ENCODE results near the gene MAZ. TPM values are rescaled to one million over a fixed set of nuclear protein-coding genes. Genes with fewer than 3 reads are reported as not detected.
"Not testable (repeated sequence)": the region's sequence is repeated elsewhere in the genome, so short reads cannot be mapped to it uniquely, and the experiment has no call there.

The MAZ gene
- total RNA-seq, 4 donors from 2014 or later = 80.4 to 132 (median 107) TPM

- no peak for DNase-seq
- Histone ChIP-seq H3K4me3 (replicated peaks in 1 of 3) (no peak overlapping the region), H3K4me1 (peaks cover 3 to 6% of the 10 kb centered on the region in 2 donors), H3K27me3 (no peaks in the 10 kb centered on the region), H3K27ac (no peak overlapping the region), H3K9me3 (no peaks in the 10 kb centered on the region), H3K36me3 (no peaks in the 10 kb centered on the region)
- TF ChIP-seq, protein P1, sequence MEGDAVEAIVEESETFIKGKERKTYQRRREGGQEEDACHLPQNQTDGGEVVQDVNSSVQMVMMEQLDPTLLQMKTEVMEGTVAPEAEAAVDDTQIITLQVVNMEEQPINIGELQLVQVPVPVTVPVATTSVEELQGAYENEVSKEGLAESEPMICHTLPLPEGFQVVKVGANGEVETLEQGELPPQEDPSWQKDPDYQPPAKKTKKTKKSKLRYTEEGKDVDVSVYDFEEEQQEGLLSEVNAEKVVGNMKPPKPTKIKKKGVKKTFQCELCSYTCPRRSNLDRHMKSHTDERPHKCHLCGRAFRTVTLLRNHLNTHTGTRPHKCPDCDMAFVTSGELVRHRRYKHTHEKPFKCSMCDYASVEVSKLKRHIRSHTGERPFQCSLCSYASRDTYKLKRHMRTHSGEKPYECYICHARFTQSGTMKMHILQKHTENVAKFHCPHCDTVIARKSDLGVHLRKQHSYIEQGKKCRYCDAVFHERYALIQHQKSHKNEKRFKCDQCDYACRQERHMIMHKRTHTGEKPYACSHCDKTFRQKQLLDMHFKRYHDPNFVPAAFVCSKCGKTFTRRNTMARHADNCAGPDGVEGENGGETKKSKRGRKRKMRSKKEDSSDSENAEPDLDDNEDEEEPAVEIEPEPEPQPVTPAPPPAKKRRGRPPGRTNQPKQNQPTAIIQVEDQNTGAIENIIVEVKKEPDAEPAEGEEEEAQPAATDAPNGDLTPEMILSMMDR (IDR thresholded peaks at IDR 0.05) = no peak
- TF ChIP-seq POLR2A (IDR thresholded peaks at IDR 0.05) = no peak
- WGBS, 2 donors = 56 to 57% methylated on average over 2 to 10 of the region's 10 CpGs
- intact Hi-C loops (cut with DNase I) = no loop called here
These were observed 26.9 kb upstream of the MAZ start for GRCh38 chr16:29779474-29779873.

GRCh38 chr16:29783094-29783953 is 23.0 kb upstream of the MAZ start:
- intact Hi-C loops (cut with DNase I); DNase-seq: not testable (repeated sequence)
- WGBS, 2 donors = 70 to 72% methylated on average over 13 of the region's 13 CpGs

GRCh38 chr16:29784157-29784556 is 22.2 kb upstream of the MAZ start:
- no peaks in the 10 kb centered on the region for H3K27me3 ChIP-seq
- no peaks in the 10 kb centered on the region for H3K36me3 ChIP-seq
- TF ChIP-seq, protein P1 (IDR thresholded peaks at IDR 0.05) = no peak
- no peak for TF ChIP-seq POLR2A (IDR thresholded peaks at IDR 0.05)
- 88 to 96% methylated on average over 2 of the region's 2 CpGs for WGBS, 2 donors
- H3K9me3 ChIP-seq = no peaks in the 10 kb centered on the region
- no peak overlapping the region for H3K4me3 ChIP-seq (replicated peaks in 1 of 3)
- peak overlapping the region; percentile 50 to 67 (median 62) for H3K27ac ChIP-seq
- intact Hi-C loops (cut with DNase I) = no loop called here
- H3K4me1 ChIP-seq = peaks cover 15 to 16% of the 10 kb centered on the region in 2 donors
- DNase-seq = peak; percentile 32 to 33

More at GRCh38 chr16:29783094-29783953, 23.0 kb upstream of the MAZ start:
- not testable (repeated sequence) for H3K36me3 ChIP-seq; H3K4me3 ChIP-seq (replicated peaks in 1 of 3); H3K9me3 ChIP-seq; H3K27me3 ChIP-seq
- Histone ChIP-seq H3K4me1 (peaks cover 15 to 16% of the 10 kb centered on the region in 2 donors), H3K27ac (peak overlapping the region in 2 of 3 donors; percentile 5 to 62)

DNA sequence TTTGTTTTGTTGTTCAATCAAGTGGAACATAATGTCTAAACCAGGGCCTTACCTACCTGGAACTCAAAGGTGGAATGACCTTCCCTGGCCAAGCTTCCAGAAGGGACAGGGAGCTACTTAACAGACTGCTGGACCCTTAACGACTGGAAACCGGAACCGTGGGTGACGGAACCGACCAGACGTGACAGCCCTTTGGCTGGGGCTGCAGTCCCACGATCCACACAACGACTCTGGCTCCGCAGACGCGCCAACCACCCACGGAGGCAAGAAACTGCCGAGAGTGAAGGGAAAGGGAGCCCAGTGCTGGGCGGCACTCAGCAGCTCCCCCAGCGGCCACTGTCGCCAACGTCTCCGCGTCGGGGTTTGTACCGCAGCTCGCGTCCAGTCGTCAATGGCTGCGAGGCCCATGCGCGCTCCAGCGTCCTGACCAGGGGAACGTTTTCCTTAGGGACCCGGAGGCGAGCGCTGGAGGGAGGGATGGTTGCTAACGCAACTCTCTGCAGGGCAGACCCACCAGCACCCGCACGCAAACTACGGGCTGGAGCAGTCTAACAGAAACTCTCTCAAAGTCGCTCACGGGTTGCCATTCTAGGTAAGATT is 21.3 kb upstream of the MAZ start:
- intact Hi-C loops (cut with DNase I) = no loop called here
- H3K4me3 ChIP-seq (replicated peaks in 1 of 3) = no peak overlapping the region
- peaks cover 19 to 23% of the 10 kb centered on the region in 2 donors for H3K4me1 ChIP-seq
- no peaks in the 10 kb centered on the region for H3K36me3 ChIP-seq
- H3K9me3 ChIP-seq = no peaks in the 10 kb centered on the region
- TF ChIP-seq, protein P1 (IDR thresholded peaks at IDR 0.05) = peak; percentile 42 to 88 (median 74)
- TF ChIP-seq POLR2A (IDR thresholded peaks at IDR 0.05) = peak in 1 of 2 donors; percentile 28
- H3K27me3 ChIP-seq = no peaks in the 10 kb centered on the region
- peak; percentile 93 to 94 for DNase-seq
- WGBS, 2 donors = 9 to 11% methylated on average over 22 to 33 of the region's 38 CpGs
- peak overlapping the region; percentile 50 to 67 (median 62) for H3K27ac ChIP-seq

DNA sequence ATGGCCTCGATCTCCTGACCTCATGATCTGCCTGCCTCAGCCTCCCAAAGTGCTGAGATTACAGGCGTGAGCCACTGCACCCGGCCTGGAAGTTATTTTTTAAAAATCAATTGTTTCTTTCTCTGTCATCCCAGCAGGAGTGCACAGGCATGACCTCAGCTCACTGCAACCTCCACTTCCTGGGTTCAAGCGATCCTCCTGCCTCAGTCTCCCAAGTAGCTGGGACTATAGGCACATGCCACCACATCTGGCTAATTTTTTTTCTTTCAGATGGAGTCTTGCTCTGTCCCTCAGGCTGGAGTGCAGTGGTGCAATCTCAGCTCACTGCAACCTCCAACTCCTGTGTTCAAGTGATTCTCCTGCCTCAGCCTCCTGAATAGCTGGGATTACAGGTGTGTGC is 19.2 kb upstream of the MAZ start:
- H3K4me3 ChIP-seq (replicated peaks in 1 of 3); H3K27ac ChIP-seq; DNase-seq; intact Hi-C loops (cut with DNase I); H3K9me3 ChIP-seq; H3K36me3 ChIP-seq; H3K27me3 ChIP-seq: not testable (repeated sequence)
- peaks cover 31 to 32% of the 10 kb centered on the region in 2 donors for H3K4me1 ChIP-seq
- WGBS, 2 donors = 86 to 92% methylated on average over 4 of the region's 4 CpGs

DNA sequence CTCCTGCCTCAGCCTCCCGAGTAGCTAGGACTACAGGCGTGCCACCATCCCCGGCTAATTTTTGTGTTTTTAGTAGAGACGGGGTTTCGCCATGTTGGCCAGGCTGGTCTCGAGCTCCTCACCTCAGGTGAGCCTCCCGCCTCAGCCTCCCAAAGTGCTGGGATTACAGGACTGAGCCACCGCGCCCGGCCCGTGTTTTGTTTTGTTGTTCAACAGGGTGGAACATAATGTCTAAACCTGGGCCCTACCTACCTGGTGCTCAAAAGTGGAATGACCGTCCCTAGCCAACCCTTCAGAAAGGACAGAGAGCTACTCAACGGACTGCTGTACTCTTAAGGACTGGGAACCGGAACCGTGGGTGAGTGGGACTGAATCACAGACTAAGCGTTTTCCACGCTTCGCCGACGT is 16.6 kb upstream of the MAZ start:
- intact Hi-C loops (cut with DNase I) = no loop called here
- Histone ChIP-seq H3K9me3 (no peaks in the 10 kb centered on the region), H3K27ac (peak overlapping the region; percentile 77 to 89 (median 87)), H3K27me3 (no peaks in the 10 kb centered on the region), H3K4me3 (replicated peaks in 1 of 3) (peak overlapping the region in 1 of 3 donors; percentile 78), H3K36me3 (no peaks in the 10 kb centered on the region), H3K4me1 (peaks cover 26% of the 10 kb centered on the region in 2 donors)
- peak; percentile 89 to 93 for DNase-seq
- no peak for TF ChIP-seq POLR2A (IDR thresholded peaks at IDR 0.05)
- TF ChIP-seq, protein P1 (IDR thresholded peaks at IDR 0.05) = no peak
- WGBS, 2 donors = 48 to 57% methylated on average over 15 to 17 of the region's 20 CpGs

Measured in thyroid gland (tissue), 4 donors.